GM12873 (cell line): ENCODE results near the gene KCNJ3.

Experiments
- CTCF ChIP-seq: IDR thresholded peaks from 2 replicates; pipeline ENCODE4 v1.5.1; 2012; ENCODE audit warnings: low read depth, mild to moderate bottlenecking, moderate library complexity, low read length, control low read depth; ENCODE audit not compliant: insufficient read depth; ENCODE audit errors: missing control alignments

Gene KCNJ3

DNA sequence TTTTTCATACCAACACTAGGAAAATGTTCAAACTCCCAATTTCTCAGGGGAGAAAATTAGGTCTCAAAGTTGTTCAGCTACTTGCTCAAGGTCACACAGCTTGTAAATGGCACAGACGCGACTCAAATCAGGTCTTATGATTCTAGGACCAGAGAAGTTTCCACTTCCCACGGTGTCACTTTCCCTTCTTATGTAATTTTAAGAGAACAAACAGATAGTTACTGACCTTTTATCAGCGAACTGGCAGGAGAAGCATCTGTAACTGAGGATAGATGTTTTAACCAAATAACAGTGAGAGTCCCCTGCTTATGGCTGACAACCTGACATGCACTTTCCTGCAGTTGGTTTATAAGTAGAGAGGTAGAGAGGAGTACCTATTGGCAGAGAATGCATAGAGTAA lies 2.1 kb upstream of the KCNJ3 start:
- TF ChIP-seq CTCF = no peak

DNA sequence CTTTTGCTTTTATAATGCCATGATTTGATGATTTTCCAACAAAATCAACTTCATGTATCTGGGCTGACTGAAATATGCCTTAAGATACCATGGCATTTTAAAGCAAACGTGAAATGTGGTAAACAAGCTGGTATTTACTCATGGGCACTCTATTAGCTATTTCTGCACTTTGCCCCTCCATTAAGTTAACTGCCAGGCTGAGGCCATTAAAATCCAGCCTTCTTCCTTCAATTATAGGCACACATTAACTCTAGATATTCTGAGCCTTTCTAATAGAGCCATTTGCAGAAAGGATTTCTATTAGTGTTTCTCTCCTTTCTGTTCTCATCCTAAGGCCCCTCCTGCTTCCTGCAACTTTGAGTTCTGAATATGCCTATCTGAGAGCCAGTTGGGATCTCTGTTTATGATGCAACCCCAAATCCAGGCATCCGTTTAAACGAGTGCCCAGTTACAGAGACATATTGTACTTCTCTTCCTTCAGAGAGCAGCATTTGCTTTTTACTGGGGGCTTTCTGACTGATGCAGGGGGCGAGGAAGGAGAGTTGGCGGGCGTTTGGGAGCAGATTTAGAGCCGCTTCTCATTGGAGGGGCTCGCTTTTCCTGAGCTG lies 1.6 kb upstream of the KCNJ3 start:
- no peak for TF ChIP-seq CTCF

- TF ChIP-seq CTCF = no peak
Measured at GRCh38 chr2:154697418-154698252, 860 bp upstream of the KCNJ3 start.

DNA sequence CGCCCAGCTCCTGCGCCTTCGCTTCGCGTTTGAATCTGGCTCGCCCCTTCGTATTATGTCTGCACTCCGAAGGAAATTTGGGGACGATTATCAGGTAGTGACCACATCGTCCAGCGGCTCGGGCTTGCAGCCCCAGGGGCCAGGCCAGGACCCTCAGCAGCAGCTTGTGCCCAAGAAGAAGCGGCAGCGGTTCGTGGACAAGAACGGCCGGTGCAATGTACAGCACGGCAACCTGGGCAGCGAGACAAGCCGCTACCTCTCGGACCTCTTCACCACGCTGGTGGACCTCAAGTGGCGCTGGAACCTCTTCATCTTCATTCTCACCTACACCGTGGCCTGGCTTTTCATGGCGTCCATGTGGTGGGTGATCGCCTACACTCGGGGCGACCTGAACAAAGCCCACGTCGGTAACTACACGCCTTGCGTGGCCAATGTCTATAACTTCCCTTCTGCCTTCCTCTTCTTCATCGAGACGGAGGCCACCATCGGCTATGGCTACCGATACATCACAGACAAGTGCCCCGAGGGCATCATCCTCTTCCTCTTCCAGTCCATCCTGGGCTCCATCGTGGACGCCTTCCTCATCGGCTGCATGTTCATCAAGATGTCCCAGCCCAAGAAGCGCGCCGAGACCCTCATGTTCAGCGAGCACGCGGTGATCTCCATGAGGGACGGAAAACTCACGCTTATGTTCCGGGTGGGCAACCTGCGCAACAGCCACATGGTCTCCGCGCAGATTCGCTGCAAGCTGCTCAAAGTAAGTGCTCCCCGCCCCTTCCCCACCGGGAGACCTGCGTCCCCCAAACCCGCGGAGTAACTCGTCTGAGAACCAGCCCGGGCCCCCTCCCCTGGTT lies 453 bp downstream of the KCNJ3 start:
- TF ChIP-seq CTCF = no peak

- no peak for TF ChIP-seq CTCF
Measured at GRCh38 chr2:154699575-154699930, 1.1 kb downstream of the KCNJ3 start.

DNA sequence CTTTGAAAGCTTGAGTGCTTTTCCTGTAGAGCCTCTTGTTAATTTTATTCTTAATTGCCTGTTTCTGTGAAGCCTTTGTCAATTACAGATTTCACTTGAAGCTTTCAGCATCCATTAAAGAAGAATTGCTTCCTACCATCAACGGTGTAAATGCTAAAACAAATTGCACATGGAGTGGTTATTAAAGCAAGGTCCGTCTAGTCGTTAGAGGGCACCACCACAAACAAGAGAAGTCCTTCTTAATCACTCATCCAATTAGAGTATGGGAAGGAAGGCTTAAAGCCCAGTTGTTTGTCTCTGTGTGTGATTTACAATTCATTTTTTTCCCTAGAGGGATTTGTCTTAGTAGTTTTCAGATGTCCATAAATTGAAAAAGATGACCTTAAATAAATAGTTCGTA lies 1.6 kb downstream of the KCNJ3 start:
- TF ChIP-seq CTCF = no peak

DNA sequence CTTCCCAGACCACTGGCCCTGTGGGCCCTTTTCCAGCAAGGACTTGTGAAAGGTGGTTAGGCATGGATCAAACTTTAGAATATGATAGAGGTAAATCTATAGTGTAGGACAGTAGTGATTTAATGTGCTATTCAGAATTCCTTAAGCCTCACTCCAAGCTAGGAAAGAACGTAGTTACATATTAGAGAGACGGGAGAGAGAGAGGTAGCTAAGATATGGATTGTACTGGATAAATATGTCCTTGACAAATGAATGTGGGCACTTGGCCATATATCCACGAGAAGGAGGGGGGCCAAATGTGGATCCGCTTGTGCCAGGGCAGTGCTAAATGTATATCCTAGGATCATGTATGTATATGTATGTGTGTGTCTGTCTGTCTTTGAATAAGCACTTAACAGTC lies 6.5 kb downstream of the KCNJ3 start:
- TF ChIP-seq CTCF = no peak
